ENCODE results near the gene PTHLH. TPM values are rescaled to one million over a fixed set of nuclear protein-coding genes. Genes with fewer than 3 reads are reported as not detected.

The PTHLH gene
- total RNA-seq, 4 donors from 2014 or later: 1.6 to 3.0 (median 2.1) TPM; not detected in 1

- TF ChIP-seq POLR2A (IDR thresholded peaks at IDR 0.05) (no peak), CTCF (IDR thresholded peaks at IDR 0.05) (no peak)
- H3K9me3 ChIP-seq: no peaks in the 10 kb centered on the region
- no peaks in the 10 kb centered on the region for H3K4me1 ChIP-seq
- no peaks in the 10 kb centered on the region for H3K36me3 ChIP-seq
- H3K4me3 ChIP-seq (replicated peaks in 1 of 3): no peak overlapping the region
- DNase-seq: no peak
- H3K27me3 ChIP-seq: no peaks in the 10 kb centered on the region
- intact Hi-C loops (cut with DNase I): no loop called here
- H3K27ac ChIP-seq: no peak overlapping the region
- WGBS, 2 donors: 31 to 33% methylated on average over 4 of the region's 4 CpGs
Observed at GRCh38 chr12:27913999-27914614, 58.4 kb downstream of the PTHLH start.

DNA sequence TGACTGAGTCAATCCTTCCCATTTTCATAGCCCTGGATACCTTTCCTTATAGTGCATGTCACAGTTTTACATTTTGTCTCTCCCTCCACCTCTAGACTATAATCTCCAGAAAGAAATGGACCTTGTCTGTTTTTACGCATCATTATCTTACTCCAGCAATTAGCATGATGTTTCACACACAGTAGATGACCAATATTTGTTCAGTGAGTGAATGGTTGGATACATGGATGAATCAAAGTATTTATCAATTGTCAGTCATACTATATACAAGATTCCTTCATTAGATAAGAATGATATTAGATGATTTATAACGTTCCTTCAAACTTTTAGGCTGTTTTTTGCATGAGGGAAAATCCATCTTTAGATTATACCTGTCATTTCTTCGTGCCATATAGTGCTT, 61.1 kb downstream of the PTHLH start:
- no peaks in the 10 kb centered on the region for H3K36me3 ChIP-seq
- no peak for TF ChIP-seq POLR2A (IDR thresholded peaks at IDR 0.05)
- no peak for TF ChIP-seq CTCF (IDR thresholded peaks at IDR 0.05)
- H3K4me3 ChIP-seq (replicated peaks in 1 of 3): no peak overlapping the region
- no peak overlapping the region for H3K27ac ChIP-seq
- WGBS, 2 donors: 82 to 90% methylated on average over 3 of the region's 3 CpGs
- DNase-seq: no peak
- H3K27me3 ChIP-seq: no peaks in the 10 kb centered on the region
- no peaks in the 10 kb centered on the region for H3K9me3 ChIP-seq
- intact Hi-C loops (cut with DNase I): no loop called here
- H3K4me1 ChIP-seq: no peaks in the 10 kb centered on the region

Small RNA genes lying within 50 kb of the gene (small RNA-seq; reads per million reads assigned to genes)
- gene AC008011.1: not detected

Other genes starting within 250 kb of the PTHLH start
- gene KLHL42, start 192.5 kb downstream of the PTHLH start, total RNA-seq: 10 to 100 TPM; 18.8 to 43.9 (median 22.7) TPM
- gene MANSC4, start 192.5 kb downstream of the PTHLH start, total RNA-seq: not detected
- gene CCDC91, start 217.7 kb upstream of the PTHLH start, total RNA-seq: 10 to 100 TPM; 55.6 to 74.0 (median 62.6) TPM

Data from thyroid gland (tissue), 4 donors.